Naive B cell (primary cell): ENCODE measurements around the gene TEX35. TPM values are rescaled to one million over a fixed set of nuclear protein-coding genes. Genes with fewer than 3 reads are reported as not detected.
"Not testable (repeated sequence)": the region's sequence is repeated elsewhere in the genome, so short reads cannot be mapped to it uniquely, and the experiment has no call there.

ENCODE experiments used
- ATAC-seq, 2 donors: fragments of 150-1000 bp; cut with Tn5 transposase; 2 replicates each; pipeline ENCODE4 v1.10.0; 2021; ENCODE audit warnings: low read depth in 2 of 2, mild to moderate bottlenecking in 2 of 2, moderate library complexity in 2 of 2
- DNase-seq: peaks from one replicate; pipeline ENCODE4 v3.0.0; 2022
- H3K27ac Mint-ChIP-seq, 6 donors: one replicate each; pipeline ENCODE4 v1.8.0; 2020 to 2022; ENCODE audit warnings: mild to moderate bottlenecking in 6 of 6, mixed read lengths in 6 of 6, moderate library complexity in 5 of 6, inconsistent platforms in 2 of 6
- H3K27me3 Mint-ChIP-seq, 3 donors: one replicate each; pipeline ENCODE4 v1.8.0; 2021 to 2022; ENCODE audit warnings: mixed read lengths in 3 of 3, mild to moderate bottlenecking in 1 of 3
- H3K36me3 Mint-ChIP-seq, 2 donors: one replicate each; pipeline ENCODE4 v1.8.0; 2020 to 2022; ENCODE audit warnings: mixed read lengths in 2 of 2, inconsistent platforms in 1 of 2, mild to moderate bottlenecking in 1 of 2
- H3K4me1 Mint-ChIP-seq, 3 donors: one replicate each; pipeline ENCODE4 v1.8.0; 2020 to 2022; ENCODE audit warnings: mixed read lengths in 3 of 3, inconsistent platforms in 1 of 3, mild to moderate bottlenecking in 1 of 3, moderate library complexity in 1 of 3
- H3K4me3 Mint-ChIP-seq, 8 donors: one replicate each; pipeline ENCODE4 v1.8.0; 2020 to 2022; ENCODE audit warnings: mild to moderate bottlenecking in 8 of 8, mixed read lengths in 8 of 8, moderate library complexity in 8 of 8, inconsistent platforms in 2 of 8
- H3K9me3 Mint-ChIP-seq, 7 donors: one replicate each; pipeline ENCODE4 v1.8.0; 2020 to 2022; ENCODE audit warnings: mixed read lengths in 7 of 7, mild to moderate bottlenecking in 5 of 7, inconsistent platforms in 2 of 7, moderate library complexity in 1 of 7
- polyA plus RNA-seq, 6 donors: library from polyadenylated mRNA; unstranded; fragments of 300-500 nt; fragmentation: Illumina TruSeq; gene quantifications; one replicate each; pipeline ENCODE4 v1.2.3, GENCODE V29; 2021; ENCODE audit warnings: low read depth in 6 of 6

The TEX35 gene
- polyA plus RNA-seq, 6 donors from 2014 or later: 0.14 to 0.67 (median 0.17) TPM

GRCh38 chr1:178498896-178499675 lies 13.8 kb upstream of the TEX35 start:
- H3K36me3 Mint-ChIP-seq: no peaks in the 10 kb centered on the region
- no peak overlapping the region for H3K4me3 Mint-ChIP-seq
- peaks cover 0 to 6% (median 3%) of the 10 kb centered on the region in 3 donors for H3K27me3 Mint-ChIP-seq
- DNase-seq (no peak), ATAC-seq (no peak)
- no peaks in the 10 kb centered on the region for H3K9me3 Mint-ChIP-seq
- H3K27ac Mint-ChIP-seq: peak overlapping the region in 1 of 6 donors; percentile 68
- H3K4me1 Mint-ChIP-seq: peaks cover 0 to 2% (median 0%) of the 10 kb centered on the region in 3 donors

- DNase-seq (no peak), ATAC-seq (no peak)
- peaks cover 0 to 10% (median 3%) of the 10 kb centered on the region in 3 donors for H3K27me3 Mint-ChIP-seq
- H3K9me3 Mint-ChIP-seq: no peaks in the 10 kb centered on the region
- H3K27ac Mint-ChIP-seq: no peak overlapping the region
- H3K4me3 Mint-ChIP-seq: no peak overlapping the region
- H3K36me3 Mint-ChIP-seq: no peaks in the 10 kb centered on the region
- peaks cover 0 to 2% (median 0%) of the 10 kb centered on the region in 3 donors for H3K4me1 Mint-ChIP-seq
Observed at GRCh38 chr1:178500091-178500770, 12.7 kb upstream of the TEX35 start.

GRCh38 chr1:178500936-178501554 lies 11.9 kb upstream of the TEX35 start:
- DNase-seq (no peak), ATAC-seq (no peak)
- Mint-ChIP-seq H3K27me3 (peaks cover 0 to 10% (median 0%) of the 10 kb centered on the region in 3 donors), H3K4me3 (no peak overlapping the region), H3K4me1 (peaks cover 0 to 2% (median 0%) of the 10 kb centered on the region in 3 donors), H3K9me3 (no peaks in the 10 kb centered on the region), H3K27ac (no peak overlapping the region), H3K36me3 (no peaks in the 10 kb centered on the region)

GRCh38 chr1:178501705-178502329 lies 11.1 kb upstream of the TEX35 start:
- H3K4me3 Mint-ChIP-seq: peak overlapping the region in 1 of 8 donors; percentile 30
- H3K9me3 Mint-ChIP-seq: no peaks in the 10 kb centered on the region
- peaks cover 0 to 10% (median 0%) of the 10 kb centered on the region in 3 donors for H3K27me3 Mint-ChIP-seq
- ATAC-seq (peak; percentile 68 to 84), DNase-seq (peak; percentile 59)
- H3K27ac Mint-ChIP-seq: no peak overlapping the region
- no peaks in the 10 kb centered on the region for H3K36me3 Mint-ChIP-seq
- peaks cover 0 to 2% (median 0%) of the 10 kb centered on the region in 3 donors for H3K4me1 Mint-ChIP-seq

- ATAC-seq: no peak
- H3K27ac Mint-ChIP-seq: no peak overlapping the region
- no peak overlapping the region for H3K4me3 Mint-ChIP-seq
- H3K36me3 Mint-ChIP-seq: no peaks in the 10 kb centered on the region
- H3K27me3 Mint-ChIP-seq: peaks cover 0 to 10% (median 0%) of the 10 kb centered on the region in 3 donors
- H3K9me3 Mint-ChIP-seq: no peaks in the 10 kb centered on the region
- DNase-seq: no peak
- H3K4me1 Mint-ChIP-seq: peaks cover 0 to 2% (median 0%) of the 10 kb centered on the region in 3 donors
Observed at GRCh38 chr1:178502330-178502714, 10.6 kb upstream of the TEX35 start.

- Mint-ChIP-seq H3K4me1 (peaks cover 0 to 2% (median 0%) of the 10 kb centered on the region in 3 donors), H3K27me3 (peaks cover 0 to 10% (median 0%) of the 10 kb centered on the region in 3 donors), H3K9me3 (no peaks in the 10 kb centered on the region), H3K36me3 (no peaks in the 10 kb centered on the region), H3K4me3 (no peak overlapping the region), H3K27ac (no peak overlapping the region)
- DNase-seq (no peak), ATAC-seq (no peak)
Observed at GRCh38 chr1:178502856-178503255, 10.1 kb upstream of the TEX35 start.

- not testable (repeated sequence) for DNase-seq, H3K27me3 Mint-ChIP-seq, H3K36me3 Mint-ChIP-seq, H3K27ac Mint-ChIP-seq, H3K4me1 Mint-ChIP-seq, H3K9me3 Mint-ChIP-seq, H3K4me3 Mint-ChIP-seq, ATAC-seq
Observed at GRCh38 chr1:178503316-178503715, 9.6 kb upstream of the TEX35 start.

- Mint-ChIP-seq H3K4me3 (no peak overlapping the region), H3K4me1 (peaks cover 0 to 2% (median 0%) of the 10 kb centered on the region in 3 donors), H3K36me3 (no peaks in the 10 kb centered on the region), H3K27me3 (peaks cover 0 to 10% (median 0%) of the 10 kb centered on the region in 3 donors), H3K27ac (no peak overlapping the region), H3K9me3 (no peaks in the 10 kb centered on the region)
- ATAC-seq (no peak), DNase-seq (no peak)
Observed at GRCh38 chr1:178503849-178504248, 9.1 kb upstream of the TEX35 start.

- Mint-ChIP-seq H3K27me3 (peaks cover 0 to 10% (median 0%) of the 10 kb centered on the region in 3 donors), H3K9me3 (no peaks in the 10 kb centered on the region), H3K4me1 (peaks cover 0 to 2% (median 0%) of the 10 kb centered on the region in 3 donors), H3K27ac (no peak overlapping the region), H3K4me3 (no peak overlapping the region), H3K36me3 (no peaks in the 10 kb centered on the region)
- DNase-seq (no peak), ATAC-seq (no peak)
Observed at GRCh38 chr1:178504286-178504685, 8.6 kb upstream of the TEX35 start.

GRCh38 chr1:178506177-178506576 lies 6.7 kb upstream of the TEX35 start:
- H3K27me3 Mint-ChIP-seq: peaks cover 0 to 10% (median 0%) of the 10 kb centered on the region in 3 donors
- ATAC-seq: no peak

GRCh38 chr1:178506669-178507068 lies 6.2 kb upstream of the TEX35 start:
- ATAC-seq (no peak), DNase-seq (no peak)
- H3K36me3 Mint-ChIP-seq: no peaks in the 10 kb centered on the region
- H3K27ac Mint-ChIP-seq: no peak overlapping the region
- peaks cover 0 to 10% (median 0%) of the 10 kb centered on the region in 3 donors for H3K27me3 Mint-ChIP-seq
- peaks cover 0 to under 1% (median 0%) of the 10 kb centered on the region in 3 donors for H3K4me1 Mint-ChIP-seq
- no peaks in the 10 kb centered on the region for H3K9me3 Mint-ChIP-seq
- no peak overlapping the region for H3K4me3 Mint-ChIP-seq

More at GRCh38 chr1:178506177-178506576, 6.7 kb upstream of the TEX35 start:
- no peak overlapping the region for H3K4me3 Mint-ChIP-seq
- no peaks in the 10 kb centered on the region for H3K9me3 Mint-ChIP-seq
- no peak for DNase-seq
- no peaks in the 10 kb centered on the region for H3K36me3 Mint-ChIP-seq
- H3K4me1 Mint-ChIP-seq: peaks cover 0 to 2% (median 0%) of the 10 kb centered on the region in 3 donors
- peak overlapping the region in 1 of 6 donors; percentile 56 for H3K27ac Mint-ChIP-seq

GRCh38 chr1:178509414-178510007 lies 3.4 kb upstream of the TEX35 start:
- Mint-ChIP-seq H3K4me1 (peaks cover 0 to 3% (median 0%) of the 10 kb centered on the region in 3 donors), H3K36me3 (no peaks in the 10 kb centered on the region)

GRCh38 chr1:178510155-178510554 lies 2.8 kb upstream of the TEX35 start:
- H3K27me3 Mint-ChIP-seq: peaks cover 0 to 5% (median 0%) of the 10 kb centered on the region in 3 donors
- no peak overlapping the region for H3K27ac Mint-ChIP-seq
- H3K9me3 Mint-ChIP-seq: no peaks in the 10 kb centered on the region
- no peak for DNase-seq
- no peak overlapping the region for H3K4me3 Mint-ChIP-seq
- H3K36me3 Mint-ChIP-seq: no peaks in the 10 kb centered on the region
- no peak for ATAC-seq
- peaks cover 0 to 3% (median 0%) of the 10 kb centered on the region in 3 donors for H3K4me1 Mint-ChIP-seq

More at GRCh38 chr1:178509414-178510007, 3.4 kb upstream of the TEX35 start:
- peaks cover 0 to 5% (median 0%) of the 10 kb centered on the region in 3 donors for H3K27me3 Mint-ChIP-seq
- H3K9me3 Mint-ChIP-seq: no peaks in the 10 kb centered on the region
- ATAC-seq (no peak), DNase-seq (no peak)
- H3K4me3 Mint-ChIP-seq: no peak overlapping the region
- no peak overlapping the region for H3K27ac Mint-ChIP-seq
